ENCODE results near the gene MTMR11. TPM values are rescaled to one million over a fixed set of nuclear protein-coding genes. Genes with fewer than 3 reads are reported as not detected.

Gene MTMR11
- total and polyA plus RNA-seq, 9 of the 15 experiments (the other 6 are each of a cell fraction or from before 2014, with no cell fraction given) = 0.09 to 1.6 (median 0.51) TPM

- Histone ChIP-seq H3K9me3 (replicated peaks; ENCODE audit: control insufficient read depth, insufficient read depth, low read depth, low read length) (no peaks in the 10 kb centered on the region), H2AFZ (ENCODE audit: low read depth, low read length) (peak overlapping the region; percentile 60), H3K79me2 (ENCODE audit: control insufficient read depth, insufficient read depth, low read length) (peaks cover 40% of the 10 kb centered on the region), H3K27ac (ENCODE audit: extremely low read depth, low read depth, low read length) (peak overlapping the region; percentile 98), H3K4me2 (ENCODE audit: insufficient read depth, low read length) (peak overlapping the region; percentile 99), H3K9me1 (ENCODE audit: control insufficient read depth, insufficient read depth, low read length) (no peaks in the 10 kb centered on the region), H4K20me1 (replicated peaks; ENCODE audit: control insufficient read depth, insufficient read depth, low read length) (peaks cover 23% of the 10 kb centered on the region), H3K27me3 (ENCODE audit: control insufficient read depth in 2 of 2, insufficient read depth in 2 of 2, low read length in 2 of 2) (no peaks in the 10 kb centered on the region), H3K9ac (ENCODE audit: insufficient read depth in 1 of 2, low read depth in 2 of 2, low read length in 2 of 2) (peak overlapping the region; percentile 93 to 95), H3K4me3 (peak overlapping the region; percentile 64), H3K36me3 (ENCODE audit: control insufficient read depth, insufficient read depth, low read length) (peaks cover 9% of the 10 kb centered on the region; the same call in 2 of the 3 replicates), H3K4me1 (replicated peaks in 1 of 2; ENCODE audit: control insufficient read depth in 2 of 2, insufficient read depth in 2 of 2, low read length in 2 of 2) (peaks cover 8 to 24% of the 10 kb centered on the region in 2 experiments)
- under 1% methylated on average over 41 of the region's 46 CpGs for WGBS (ENCODE audit: insufficient coverage, low coverage, missing lambda C conversion rate)
- ATAC-seq (peak; percentile 70), DNase-seq (ENCODE audit: extremely low read depth in 1 of 4, low spot score in 3 of 4) (peak; percentile 70 to 95 (median 82)), FAIRE-seq (peak; percentile 85)
- ChIA-PET CTCF (ENCODE audit: low intra/inter-chr PET ratio) (interaction anchor here (0.7 to 1.9 kb wide), 4 partner anchors 54 to 300 kb away, joined by 3 to 8 read pairs (median 4); no protein-coding TSS in a partner anchor), POLR2A (interaction anchor here (0.6 to 5.9 kb wide), 49 partner anchors 9 to 1183 kb away, joined by 3 to 71 read pairs (median 5); partner anchors contain the start of genes MTMR11, OTUD7B, SF3B4 and VPS45)
- in situ Hi-C loops (cut with MboI) (loop anchor here (5.0 kb wide), 1 partner anchor 45 kb away; a partner anchor contains a TSS), intact Hi-C loops (cut with micrococcal nuclease) (loop anchor here (1.0 to 2.0 kb wide), 3 partner anchors 40 to 163 kb away; partner anchors contain the start of gene SF3B4)
- TSS peak; percentile 26 for BruUV-seq (replicated peaks)
- TF ChIP-seq ILF3 (IDR thresholded peaks at IDR 0.05; ENCODE audit: borderline replicate concordance) = peak; percentile 68; the same call in 1 of the 2 replicates
- peak; percentile 100 for TF ChIP-seq RBM22 (IDR thresholded peaks at IDR 0.05; ENCODE audit: low read depth, low read length, poor library complexity, severe bottlenecking)
- TF ChIP-seq ZNF395 (CRISPR knock-in tag; IDR thresholded peaks at IDR 0.05) = 0 out of 2 replicates have a peak, but pooled peaks have one; percentile 75
- peak; percentile 93 for TF ChIP-seq PCBP1 (IDR thresholded peaks at IDR 0.05; ENCODE audit: low read depth, low read length, poor library complexity, severe bottlenecking)
- peak; percentile 88 to 95 for TF ChIP-seq MLLT1 (IDR thresholded peaks at IDR 0.05)
- peak; percentile 60 for TF ChIP-seq ZNF263 (CRISPR knock-in tag; IDR thresholded peaks at IDR 0.05; ENCODE audit: borderline replicate concordance)
- TF ChIP-seq MXI1 (IDR thresholded peaks at IDR 0.05; ENCODE audit: low read depth, low read length) = no peak
- 0 out of 2 replicates have a peak, but pooled peaks have one; percentile 49 for TF ChIP-seq CHD2 (IDR thresholded peaks at IDR 0.05; ENCODE audit: low read depth, low read length)
- TF ChIP-seq ZMIZ1 (IDR thresholded peaks at IDR 0.05; ENCODE audit: low read depth in 2 of 2, low read length in 2 of 2) = peak in 1 of 2 experiments; percentile 68; a peak in 1 of 4 replicates
- peak; percentile 93 for TF ChIP-seq ZBED1 (IDR thresholded peaks at IDR 0.05)
Observed at GRCh38 chr1:149887456-149888246, 49.0 kb downstream of the MTMR11 start.

Measured in K562 (cell line).